GM12892 (cell line): Measurements from ENCODE around the gene HOXC6.

Source experiments
- POLR2A ChIP-seq: IDR thresholded peaks from 2 replicates; pipeline ENCODE4 v1.6.1; 2011; ENCODE audit warnings: low read depth, low read length, control low read depth
- POLR2AphosphoS5 ChIP-seq: IDR thresholded peaks from 2 replicates; pipeline ENCODE4 v1.6.1; 2011; ENCODE audit warnings: low read depth, low read length, control low read depth
- TAF1 ChIP-seq: IDR thresholded peaks from 2 replicates; pipeline ENCODE4 v1.6.1; 2011; ENCODE audit warnings: low read depth, mild to moderate bottlenecking, control low read depth, low read length, borderline replicate concordance

- TF ChIP-seq POLR2AphosphoS5 (no peak), TAF1 (no peak), POLR2A (no peak)
These were observed 17.2 kb downstream of the HOXC6 start for GRCh38 chr12:54045401-54045800.
